HG03175 (cell line): ENCODE measurements around the gene RBM11.

Experiments used
- ATAC-seq: cut with Tn5 transposase; IDR thresholded peaks from one replicate; pipeline ENCODE4 v1.9.1; 2021; ENCODE audit warnings: mild to moderate bottlenecking, moderate library complexity; ENCODE audit not compliant: unreplicated experiment

RBM11 gene

DNA sequence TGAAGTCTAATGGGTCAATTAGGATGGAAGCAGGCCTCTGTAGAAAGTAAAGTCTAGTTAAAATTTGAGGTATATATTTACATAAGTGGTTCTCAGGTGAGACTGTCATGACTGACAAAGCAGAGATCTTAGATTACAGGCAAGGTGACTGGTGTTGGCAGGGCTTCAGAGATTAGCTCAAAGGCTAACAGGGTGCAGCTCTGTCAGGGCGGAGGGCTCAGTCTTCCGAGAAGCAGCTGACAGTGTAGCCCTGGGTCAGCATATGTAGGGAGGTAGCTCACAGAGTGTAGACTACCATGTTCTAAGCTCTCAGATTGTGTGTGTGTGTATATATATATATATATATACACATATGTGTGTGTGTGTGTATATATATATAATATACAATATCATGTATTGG is 54.7 kb downstream of the RBM11 start:
- ATAC-seq: no peak

- ATAC-seq: no peak
Observed at GRCh38 chr21:14271053-14271452, 55.1 kb downstream of the RBM11 start.

- ATAC-seq: no peak
Observed at GRCh38 chr21:14271641-14272040, 55.7 kb downstream of the RBM11 start.

- no peak for ATAC-seq
Observed at GRCh38 chr21:14273736-14274538, 58.0 kb downstream of the RBM11 start.

DNA sequence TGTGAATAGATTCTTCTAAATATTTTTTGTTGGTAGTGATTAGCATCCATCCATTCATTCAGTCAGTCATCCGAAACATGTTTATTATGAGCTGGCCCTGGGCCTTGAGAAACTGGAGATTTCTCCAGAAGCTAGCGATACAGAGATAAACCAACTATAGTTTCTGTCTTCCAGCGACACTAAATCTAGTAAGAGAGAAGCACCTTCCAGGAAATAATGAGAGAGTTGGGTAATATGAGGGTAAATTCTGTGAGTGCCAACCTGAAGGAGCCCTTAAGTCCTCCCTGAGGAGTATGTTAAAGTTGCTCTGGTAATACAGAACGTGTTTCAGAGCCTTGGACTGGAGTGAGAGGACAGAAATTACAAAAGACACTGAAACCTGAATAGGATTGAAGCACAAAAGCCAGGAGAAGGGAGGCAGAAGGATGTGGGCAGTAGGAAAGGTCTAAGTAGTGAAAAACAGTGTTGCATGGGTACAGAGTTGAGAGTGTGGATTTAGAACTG is 59.8 kb downstream of the RBM11 start:
- ATAC-seq: no peak
